Spinal cord (tissue), 10 donors: ENCODE data around the gene MARCHF7. TPM values are rescaled to one million over a fixed set of nuclear protein-coding genes. Genes with fewer than 3 reads are reported as not detected.
"Not testable (repeated sequence)": the region's sequence is repeated elsewhere in the genome, so short reads cannot be mapped to it uniquely, and the experiment has no call there.

ENCODE experiments used
- DNase-seq, 6 donors: peaks; one replicate each; pipeline versions ENCODE4 v3.0.0 to v3.0.0-alpha.2; 2013 to 2015; ENCODE audit warnings: low spot score in 6 of 6, low read depth in 4 of 6
- H3K27ac ChIP-seq: one replicate; pipeline ENCODE4 v1.5.1; 2013; ENCODE audit warnings: low read depth, low read length, control low read depth
- H3K27me3 ChIP-seq: one replicate; pipeline ENCODE4 v1.6.1; 2013; ENCODE audit warnings: low read length; ENCODE audit not compliant: control insufficient read depth, insufficient read depth
- H3K36me3 ChIP-seq: one replicate; pipeline ENCODE4 v1.6.1; 2013; ENCODE audit warnings: low read length; ENCODE audit not compliant: control insufficient read depth, insufficient read depth
- H3K4me1 ChIP-seq: one replicate; pipeline ENCODE4 v1.6.1; 2013; ENCODE audit warnings: low read length; ENCODE audit not compliant: control insufficient read depth, insufficient read depth
- H3K4me3 ChIP-seq: one replicate; pipeline ENCODE4 v1.5.1; 2013; ENCODE audit warnings: low read depth, low read length, control low read depth
- H3K9me3 ChIP-seq: one replicate; pipeline ENCODE4 v1.6.1; 2013; ENCODE audit warnings: low read length; ENCODE audit not compliant: control insufficient read depth, insufficient read depth
- WGBS: methylation state at CpG from one replicate; pipeline ENCODE4 v1.1.5; 2013; ENCODE audit warnings: missing lambda C conversion rate; ENCODE audit not compliant: insufficient coverage; 5-methylcytosine and 5-hydroxymethylcytosine counted together
- polyA plus RNA-seq, 2 donors: library from polyadenylated mRNA; unstranded; fragments of 120-200 nt; gene quantifications; one replicate each; pipeline ENCODE4 v1.2.1, GENCODE V29; 2013; ENCODE audit not compliant: insufficient read length in 2 of 2
- total RNA-seq, 2 donors: library from RNA; depleted of rRNA in 1 of 2; stranded (reverse); fragments of 120-200 nt in 1 of 2; fragments of >200 nt in 1 of 2; gene quantifications; one replicate each; pipeline versions ENCODE4 v1.2.3 to v1.2.4, GENCODE V29; 2013 to 2014
- donor health status: healthy.

Gene MARCHF7
- total and polyA plus RNA-seq, 4 donors = 82.1 to 141 (median 106) TPM

DNA sequence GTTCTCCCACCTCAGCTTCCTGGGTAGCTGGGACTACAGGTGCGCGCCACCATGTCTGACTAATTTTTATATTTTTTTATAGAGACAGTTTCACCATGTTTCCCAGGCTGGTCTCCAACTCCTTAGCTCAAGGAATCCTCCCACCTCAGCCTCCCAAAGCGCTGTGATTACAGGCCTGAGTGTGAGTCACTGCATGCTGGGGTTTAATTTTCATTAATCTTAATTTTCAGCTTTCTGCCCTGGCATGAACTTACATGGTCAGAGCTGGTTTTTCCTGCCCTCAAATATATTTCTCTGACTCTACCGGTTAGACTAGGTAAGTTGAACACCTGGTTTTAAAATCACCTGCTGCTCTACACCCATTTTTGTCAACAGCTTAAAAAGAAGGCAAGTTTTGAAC lies 3.1 kb downstream of the MARCHF7 start:
- Histone ChIP-seq H3K36me3 (peaks cover 16% of the 10 kb centered on the region), H3K27me3 (no peaks in the 10 kb centered on the region), H3K9me3 (no peaks in the 10 kb centered on the region), H3K4me3 (no peak overlapping the region), H3K27ac (no peak overlapping the region), H3K4me1 (peaks cover 6% of the 10 kb centered on the region)
- no CpG with 5 or more reads among the region's 4 CpGs for WGBS
- DNase-seq = no peak

DNA sequence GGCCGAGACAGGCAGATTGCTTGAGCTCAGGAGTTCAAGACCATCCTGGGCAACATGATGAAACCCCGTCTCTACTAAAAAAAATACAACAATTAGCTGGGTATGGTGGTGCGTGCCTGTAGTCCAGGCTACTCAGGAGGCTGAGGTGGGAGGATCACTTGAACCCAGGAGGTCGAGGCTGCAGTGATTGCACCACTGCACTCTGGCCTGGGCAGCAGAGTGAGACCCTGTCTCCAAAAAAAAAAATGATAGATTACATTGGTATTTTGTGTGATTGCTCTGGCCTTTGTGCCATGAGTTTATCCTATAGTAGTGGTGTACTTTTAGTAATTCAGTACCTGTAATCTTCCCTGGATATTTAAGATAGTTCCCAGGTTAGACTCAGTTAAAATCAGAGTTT lies 4.1 kb downstream of the MARCHF7 start:
- 100% methylated on average over 3 of the region's 4 CpGs for WGBS
- H3K4me1 ChIP-seq, H3K27me3 ChIP-seq, DNase-seq, H3K27ac ChIP-seq, H3K9me3 ChIP-seq, H3K4me3 ChIP-seq: not testable (repeated sequence)
- H3K36me3 ChIP-seq = peaks cover 16% of the 10 kb centered on the region

DNA sequence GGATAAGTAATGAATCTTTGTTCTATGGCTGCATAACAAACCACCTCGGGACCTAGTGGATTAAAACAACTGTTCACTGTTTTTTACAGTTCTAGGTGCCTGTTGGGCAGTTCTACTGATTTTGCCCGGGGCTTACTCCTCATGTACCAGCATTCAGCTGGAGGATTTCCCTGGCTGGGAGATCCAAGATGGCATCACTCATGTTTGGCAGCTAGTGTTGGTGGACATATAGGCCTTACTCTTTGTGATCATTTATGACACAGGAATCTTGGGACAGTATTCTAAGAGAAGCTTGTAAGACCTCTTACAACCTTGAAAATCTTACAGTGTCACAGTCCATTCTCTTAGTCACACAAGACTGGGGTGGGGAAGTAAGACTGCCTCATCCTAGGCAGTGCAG lies 4.6 kb downstream of the MARCHF7 start:
- no peaks in the 10 kb centered on the region for H3K27me3 ChIP-seq
- peaks cover 16% of the 10 kb centered on the region for H3K36me3 ChIP-seq
- WGBS = 92% methylated on average over 2 of the region's 2 CpGs
- peaks cover 6% of the 10 kb centered on the region for H3K4me1 ChIP-seq
- no peak overlapping the region for H3K4me3 ChIP-seq
- H3K9me3 ChIP-seq = no peaks in the 10 kb centered on the region
- H3K27ac ChIP-seq = no peak overlapping the region
- no peak for DNase-seq

DNA sequence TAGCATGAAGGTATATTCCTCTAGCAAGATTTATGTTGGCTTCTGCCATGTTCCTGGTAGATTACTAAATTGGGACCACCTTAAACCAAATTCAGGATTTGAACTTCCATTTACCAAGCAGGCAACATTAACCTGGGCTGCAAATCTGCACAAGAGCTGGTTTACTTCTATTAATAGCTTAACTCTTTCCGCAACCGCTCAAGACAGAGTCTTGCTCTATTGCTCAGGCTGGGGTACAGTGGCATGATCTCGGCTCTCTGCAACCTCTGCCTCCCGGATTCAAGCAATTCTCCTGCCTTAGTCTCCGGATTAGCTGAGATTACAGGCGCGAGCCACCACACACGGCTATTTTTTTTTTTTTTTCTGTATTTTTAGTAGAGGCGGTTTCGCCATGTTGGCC lies 8.4 kb downstream of the MARCHF7 start:
- WGBS = 98% methylated on average over 3 of the region's 10 CpGs
- Histone ChIP-seq H3K9me3 (peaks cover 4% of the 10 kb centered on the region), H3K27ac (no peak overlapping the region), H3K4me3 (no peak overlapping the region), H3K27me3 (no peaks in the 10 kb centered on the region), H3K36me3 (peaks cover 10% of the 10 kb centered on the region), H3K4me1 (no peaks in the 10 kb centered on the region)
- no peak for DNase-seq

DNA sequence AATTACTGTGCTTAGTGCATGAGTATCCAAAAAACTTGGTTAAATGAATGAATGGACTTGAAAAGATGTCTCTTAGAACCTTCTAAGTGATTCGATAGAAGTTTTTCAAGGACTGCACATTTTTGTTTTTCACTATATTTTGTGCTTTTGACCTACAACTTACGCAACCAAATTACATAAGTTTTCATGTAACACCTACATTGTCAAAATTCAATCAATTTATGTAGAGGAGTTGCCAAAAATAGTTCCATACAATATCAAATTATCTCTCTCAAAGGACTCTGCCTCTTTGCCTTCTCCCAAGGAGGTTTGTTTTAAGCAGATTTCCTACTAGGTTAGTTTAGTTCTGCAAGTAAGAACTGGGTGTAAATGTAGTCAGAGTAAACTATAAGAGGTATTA lies 10.3 kb downstream of the MARCHF7 start:
- no CpG with 5 or more reads among the region's 2 CpGs for WGBS
- H3K4me1 ChIP-seq = no peaks in the 10 kb centered on the region

DNA sequence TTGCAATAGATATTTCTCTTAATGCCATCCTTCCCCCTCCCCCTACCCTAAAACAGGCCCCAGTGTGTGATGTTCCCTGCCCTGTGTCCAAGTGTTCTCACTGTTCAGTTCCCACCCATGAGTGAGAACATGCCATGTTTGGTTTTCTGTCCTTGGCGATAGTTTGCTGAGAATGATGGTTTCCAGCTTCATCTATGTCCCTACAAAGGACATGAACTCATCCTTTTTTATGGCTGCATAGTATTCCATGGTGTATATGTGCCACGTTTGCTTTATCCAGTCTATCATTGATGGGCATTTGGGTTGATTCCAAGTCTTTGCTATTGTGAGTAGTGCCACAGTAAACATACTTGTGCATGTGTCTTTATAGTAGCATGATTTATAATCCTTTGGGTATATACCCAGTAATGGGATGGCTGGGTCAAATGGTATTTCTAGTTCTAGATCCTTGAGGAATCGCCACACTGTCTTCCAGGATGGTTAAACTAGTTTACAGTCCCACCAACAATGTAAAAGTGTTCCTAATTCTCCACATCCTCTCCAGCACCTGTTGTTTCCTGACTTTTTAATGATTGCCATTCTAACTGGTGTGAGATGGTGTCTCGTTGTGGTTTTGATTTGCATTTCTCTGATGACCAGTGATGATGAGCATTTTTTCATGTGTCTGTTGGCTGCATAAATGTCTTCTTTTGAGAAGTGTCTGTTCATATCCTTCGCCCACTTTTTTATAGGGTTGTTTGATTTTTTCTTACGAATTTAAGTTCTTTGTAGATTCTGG lies 12.7 kb downstream of the MARCHF7 start:
- H3K27ac ChIP-seq, H3K4me1 ChIP-seq, H3K36me3 ChIP-seq, H3K4me3 ChIP-seq, DNase-seq, H3K27me3 ChIP-seq, H3K9me3 ChIP-seq: not testable (repeated sequence)
- no CpG with 5 or more reads among the region's 6 CpGs for WGBS

More for the DNA sequence above, 10.3 kb downstream of the MARCHF7 start:
- Histone ChIP-seq H3K36me3 (peaks cover 10% of the 10 kb centered on the region), H3K4me3 (no peak overlapping the region), H3K27ac (no peak overlapping the region), H3K9me3 (peaks cover 4% of the 10 kb centered on the region), H3K27me3 (no peaks in the 10 kb centered on the region)
- DNase-seq = no peak

DNA sequence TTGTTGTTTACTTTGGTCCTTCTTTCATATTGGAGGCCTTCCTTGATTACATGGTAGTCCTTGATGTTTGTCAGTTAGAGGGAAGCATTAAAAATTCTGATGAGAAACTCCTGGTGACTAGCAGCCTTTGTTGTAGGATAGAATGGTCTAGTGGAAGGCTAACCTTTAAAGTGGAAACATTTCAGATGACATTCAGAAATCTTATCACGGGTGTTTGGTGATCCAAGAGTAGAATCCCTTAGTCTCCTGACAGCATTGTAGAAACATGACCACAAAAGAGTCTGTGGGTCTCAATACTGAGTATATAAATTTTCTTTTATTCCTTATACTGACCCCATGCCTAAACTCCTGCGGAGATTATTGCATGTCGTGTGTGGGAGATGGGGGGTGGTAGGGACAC lies 13.4 kb downstream of the MARCHF7 start:
- H3K36me3 ChIP-seq = peaks cover 6% of the 10 kb centered on the region
- no peak overlapping the region for H3K4me3 ChIP-seq
- peaks cover 4% of the 10 kb centered on the region for H3K9me3 ChIP-seq
- no peaks in the 10 kb centered on the region for H3K4me1 ChIP-seq
- H3K27me3 ChIP-seq = no peaks in the 10 kb centered on the region
- H3K27ac ChIP-seq = no peak overlapping the region
- no CpG with 5 or more reads among the region's 3 CpGs for whole genome bisulfite sequencing
- DNase-seq = no peak

DNA sequence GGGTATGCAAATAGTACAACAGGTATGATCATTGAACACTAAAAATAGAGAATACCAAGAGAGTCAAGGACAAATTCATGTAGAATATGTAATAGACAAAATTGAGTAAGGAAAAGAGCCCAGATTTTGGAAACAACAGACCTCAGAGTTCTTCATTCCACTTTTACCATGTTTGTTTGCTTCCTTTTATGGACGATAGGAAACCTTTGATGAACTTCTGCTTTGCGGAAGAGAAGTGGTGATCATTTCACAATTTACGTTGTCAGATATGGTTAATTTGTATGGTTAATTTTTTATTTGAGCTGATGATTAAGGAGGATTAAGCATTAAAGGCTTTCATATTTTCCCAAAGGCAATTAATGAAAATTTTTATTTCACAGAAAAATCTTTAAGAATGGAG lies 16.3 kb downstream of the MARCHF7 start:
- Histone ChIP-seq H3K27me3 (no peaks in the 10 kb centered on the region), H3K9me3 (peaks cover 4% of the 10 kb centered on the region), H3K4me1 (no peaks in the 10 kb centered on the region), H3K4me3 (no peak overlapping the region), H3K36me3 (peaks cover 16% of the 10 kb centered on the region), H3K27ac (no peak overlapping the region)
- DNase-seq = no peak
- no CpG with 5 or more reads among the region's 3 CpGs for WGBS

DNA sequence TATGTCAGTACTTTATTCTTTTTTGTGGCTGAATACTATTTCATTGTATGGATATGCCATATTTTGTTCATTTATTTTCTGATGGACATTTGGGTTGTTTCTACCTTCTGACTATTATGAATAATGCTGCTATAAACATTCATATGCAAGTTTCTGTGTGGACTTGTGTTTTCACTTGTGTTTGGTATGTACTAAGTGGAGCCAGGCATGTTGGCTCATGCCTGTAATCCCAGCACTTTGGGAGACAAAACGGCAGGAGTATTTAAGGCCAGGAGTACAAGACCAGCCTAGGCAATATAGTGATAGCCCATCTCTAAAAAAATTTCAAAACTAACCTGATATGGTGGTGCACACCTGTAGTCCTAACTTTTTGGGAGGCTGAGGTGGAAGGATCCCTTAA lies 23.3 kb downstream of the MARCHF7 start:
- Histone ChIP-seq H3K9me3 (no peaks in the 10 kb centered on the region), H3K4me1 (no peaks in the 10 kb centered on the region), H3K27ac (no peak overlapping the region), H3K4me3 (no peak overlapping the region), H3K27me3 (no peaks in the 10 kb centered on the region), H3K36me3 (peaks cover 33% of the 10 kb centered on the region)
- no CpG with 5 or more reads among the region's 1 CpG for WGBS
- DNase-seq = no peak

DNA sequence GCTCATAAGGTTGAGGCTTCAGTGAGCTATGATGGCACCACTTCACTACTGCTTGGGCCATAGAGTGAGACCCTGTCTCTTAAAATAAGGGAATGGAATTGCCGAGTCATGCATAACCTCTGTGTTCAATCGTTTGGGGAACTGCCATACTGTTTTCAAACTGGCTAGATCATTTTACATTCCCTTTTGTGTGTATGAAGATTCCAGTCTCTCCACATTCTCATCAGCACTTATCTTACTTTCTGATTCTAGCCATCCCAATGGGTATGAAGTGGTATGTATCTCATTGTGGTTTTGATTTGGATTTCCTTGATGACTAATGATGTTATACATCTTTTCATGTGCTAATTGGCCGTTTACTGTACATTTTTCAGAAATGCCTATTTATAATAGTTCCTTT lies 23.7 kb downstream of the MARCHF7 start:
- no peaks in the 10 kb centered on the region for H3K4me1 ChIP-seq
- no peaks in the 10 kb centered on the region for H3K9me3 ChIP-seq
- no peak for DNase-seq
- no CpG with 5 or more reads among the region's 3 CpGs for WGBS
- no peaks in the 10 kb centered on the region for H3K27me3 ChIP-seq
- no peak overlapping the region for H3K4me3 ChIP-seq
- peaks cover 29% of the 10 kb centered on the region for H3K36me3 ChIP-seq
- H3K27ac ChIP-seq = no peak overlapping the region
